Measurements from ENCODE around the gene ANKRD52.
A peak's percentile ranks its signal among the peaks of the same experiment; 100 is the strongest.
"Not testable (repeated sequence)": the region's sequence is repeated elsewhere in the genome, so short reads cannot be mapped to it uniquely, and the experiment has no call there.

Gene ANKRD52

GRCh38 chr12:56274299-56274698, 16.1 kb upstream of the ANKRD52 start:
- no peak for TF ChIP-seq CTCF (IDR thresholded peaks at IDR 0.05; ENCODE audit: low read depth, low read length)
- DNase-seq (ENCODE audit: low read depth, low spot score): no peak
- H3K4me3 ChIP-seq (ENCODE audit: low read depth, low read length): no peak overlapping the region
- in situ Hi-C loops (cut with HindIII; ENCODE audit: low sequenced_read_pairs): no loop called here

- in situ Hi-C loops (cut with HindIII; ENCODE audit: low sequenced_read_pairs); H3K4me3 ChIP-seq (ENCODE audit: low read depth, low read length); DNase-seq (ENCODE audit: low read depth, low spot score): not testable (repeated sequence)
Observed at GRCh38 chr12:56272468-56272867, 14.3 kb upstream of the ANKRD52 start.

- TF ChIP-seq CTCF (IDR thresholded peaks at IDR 0.05; ENCODE audit: low read depth, low read length): peak; percentile 60
- in situ Hi-C loops (cut with HindIII; ENCODE audit: low sequenced_read_pairs): no loop called here
- DNase-seq (ENCODE audit: low read depth, low spot score): peak; percentile 31
- no peak overlapping the region for H3K4me3 ChIP-seq (ENCODE audit: low read depth, low read length)
Observed at GRCh38 chr12:56271031-56271430, 12.8 kb upstream of the ANKRD52 start.

- peak overlapping the region; percentile 72 for H3K4me3 ChIP-seq (ENCODE audit: low read depth, low read length)
- in situ Hi-C loops (cut with HindIII; ENCODE audit: low sequenced_read_pairs): no loop called here
- DNase-seq (ENCODE audit: low read depth, low spot score): no peak
- TF ChIP-seq CTCF (IDR thresholded peaks at IDR 0.05; ENCODE audit: low read depth, low read length): no peak
Observed at GRCh38 chr12:56267443-56268071, 9.4 kb upstream of the ANKRD52 start.

- H3K4me3 ChIP-seq (ENCODE audit: low read depth, low read length): peak within 1 kb of the TSS; percentile 72
- peak; percentile 79 for TF ChIP-seq CTCF (IDR thresholded peaks at IDR 0.05; ENCODE audit: low read depth, low read length)
- peak; percentile 84 for DNase-seq (ENCODE audit: low read depth, low spot score)
- in situ Hi-C loops (cut with HindIII; ENCODE audit: low sequenced_read_pairs): no loop called here
Observed at GRCh38 chr12:56266693-56267442, 8.7 kb upstream of the ANKRD52 start, which contains the start of gene COQ10A. Gene COQ10A (plus strand): TSS chr12:56266942. CDS start chr12:56267119, 177 bp downstream.

- peak overlapping the region; percentile 72 for H3K4me3 ChIP-seq (ENCODE audit: low read depth, low read length)
- peak; percentile 17 for DNase-seq (ENCODE audit: low read depth, low spot score)
- in situ Hi-C loops (cut with HindIII; ENCODE audit: low sequenced_read_pairs): not testable (repeated sequence)
Observed at GRCh38 chr12:56266068-56266692, 8.0 kb upstream of the ANKRD52 start.

GRCh38 chr12:56262955-56263354, 4.8 kb upstream of the ANKRD52 start:
- in situ Hi-C loops (cut with HindIII; ENCODE audit: low sequenced_read_pairs); H3K4me3 ChIP-seq (ENCODE audit: low read depth, low read length); DNase-seq (ENCODE audit: low read depth, low spot score): not testable (repeated sequence)

Data from astrocyte of the spinal cord (primary cell).